ENCODE results near the gene SPRED2.

The SPRED2 gene

DNA sequence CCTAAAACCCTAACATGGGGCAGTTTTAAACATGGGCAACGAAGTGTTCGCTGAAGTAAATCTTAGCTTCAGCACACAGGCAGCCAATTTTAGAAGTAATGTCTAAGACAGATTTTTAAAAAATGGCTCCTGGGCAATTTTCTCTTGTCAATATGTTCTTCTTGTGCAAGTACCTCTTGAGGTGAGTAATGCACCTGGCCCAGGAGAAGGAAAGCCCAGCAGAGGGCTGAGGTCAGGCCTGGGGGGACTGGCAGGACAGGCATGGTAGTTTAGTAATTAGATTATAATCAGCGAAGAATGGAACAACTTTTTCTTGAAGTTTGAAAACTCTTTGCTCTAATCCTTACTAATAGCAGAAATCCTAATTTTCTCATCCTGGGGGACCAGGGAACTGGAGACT is 77.6 kb downstream of the SPRED2 start:
- ATAC-seq (ENCODE audit: insufficient read depth, low read depth) (no peak), DNase-seq (no peak)
- H3K4me2 ChIP-seq (ENCODE audit: insufficient read depth, low read length) = no peak overlapping the region
- H3K27ac ChIP-seq (ENCODE audit: low read length) = no peak overlapping the region
- H3K9me3 ChIP-seq (ENCODE audit: insufficient read depth, low read length, severe bottlenecking) = no peaks in the 10 kb centered on the region
- no peak for TF ChIP-seq EZH2 (IDR thresholded peaks at IDR 0.05; ENCODE audit: borderline replicate concordance, low read depth, low read length, severe bottlenecking)
- no peak for TF ChIP-seq CTCF (IDR thresholded peaks at IDR 0.05; ENCODE audit: borderline replicate concordance, extremely low read depth, low read length, poor library complexity, severe bottlenecking)
- no peak overlapping the region for H3K9ac ChIP-seq (ENCODE audit: low read depth, low read length)
- H3K36me3 ChIP-seq (ENCODE audit: insufficient read depth, low read length) = no peaks in the 10 kb centered on the region
- H4K20me1 ChIP-seq (ENCODE audit: insufficient read depth, low read length) = peaks cover 86% of the 10 kb centered on the region
- peaks cover 97% of the 10 kb centered on the region for H3K79me2 ChIP-seq (ENCODE audit: insufficient read depth, low read length)
- H3K27me3 ChIP-seq (ENCODE audit: insufficient read depth, low read length, poor library complexity) = no peaks in the 10 kb centered on the region
- H3K4me3 ChIP-seq (ENCODE audit: low read depth in 1 of 2, low read length in 2 of 2) = no peak overlapping the region
- no peak overlapping the region for H2AFZ ChIP-seq (ENCODE audit: low read depth, low read length)
- peaks cover 59% of the 10 kb centered on the region for H3K4me1 ChIP-seq (ENCODE audit: insufficient read depth, low read length)

DNA sequence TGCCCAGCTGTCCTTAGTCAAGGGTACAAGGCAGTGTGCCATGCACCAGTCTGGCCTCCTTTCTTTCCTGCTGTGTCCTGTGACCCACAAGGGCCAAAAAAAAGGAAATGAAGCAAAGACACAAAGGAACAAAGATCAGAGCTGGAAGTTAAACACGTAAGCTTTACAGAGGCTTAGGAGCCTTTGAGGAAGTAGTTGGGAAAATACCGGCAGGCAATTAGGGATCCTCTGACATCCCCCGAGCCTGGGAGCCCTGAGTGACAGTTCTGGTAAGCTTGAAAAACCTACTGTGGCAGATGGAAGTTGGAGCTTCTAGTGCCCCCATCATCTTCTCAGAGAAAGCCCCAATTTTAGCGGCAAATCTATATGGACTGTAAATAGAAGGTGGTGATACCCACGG is 78.5 kb downstream of the SPRED2 start:
- Histone ChIP-seq H3K79me2 (ENCODE audit: insufficient read depth, low read length) (peaks cover 97% of the 10 kb centered on the region), H3K4me1 (ENCODE audit: insufficient read depth, low read length) (peaks cover 53% of the 10 kb centered on the region), H3K4me3 (ENCODE audit: low read depth in 1 of 2, low read length in 2 of 2) (no peak overlapping the region), H3K36me3 (ENCODE audit: insufficient read depth, low read length) (no peaks in the 10 kb centered on the region), H3K27me3 (ENCODE audit: insufficient read depth, low read length, poor library complexity) (no peaks in the 10 kb centered on the region), H3K27ac (ENCODE audit: low read length) (no peak overlapping the region), H2AFZ (ENCODE audit: low read depth, low read length) (no peak overlapping the region), H4K20me1 (ENCODE audit: insufficient read depth, low read length) (peaks cover 83% of the 10 kb centered on the region), H3K9me3 (ENCODE audit: insufficient read depth, low read length, severe bottlenecking) (no peaks in the 10 kb centered on the region), H3K4me2 (ENCODE audit: insufficient read depth, low read length) (no peak overlapping the region), H3K9ac (ENCODE audit: low read depth, low read length) (no peak overlapping the region)
- DNase-seq (no peak), ATAC-seq (ENCODE audit: insufficient read depth, low read depth) (no peak)
- TF ChIP-seq CTCF (IDR thresholded peaks at IDR 0.05; ENCODE audit: borderline replicate concordance, extremely low read depth, low read length, poor library complexity, severe bottlenecking) (no peak), EZH2 (IDR thresholded peaks at IDR 0.05; ENCODE audit: borderline replicate concordance, low read depth, low read length, severe bottlenecking) (no peak)

DNA sequence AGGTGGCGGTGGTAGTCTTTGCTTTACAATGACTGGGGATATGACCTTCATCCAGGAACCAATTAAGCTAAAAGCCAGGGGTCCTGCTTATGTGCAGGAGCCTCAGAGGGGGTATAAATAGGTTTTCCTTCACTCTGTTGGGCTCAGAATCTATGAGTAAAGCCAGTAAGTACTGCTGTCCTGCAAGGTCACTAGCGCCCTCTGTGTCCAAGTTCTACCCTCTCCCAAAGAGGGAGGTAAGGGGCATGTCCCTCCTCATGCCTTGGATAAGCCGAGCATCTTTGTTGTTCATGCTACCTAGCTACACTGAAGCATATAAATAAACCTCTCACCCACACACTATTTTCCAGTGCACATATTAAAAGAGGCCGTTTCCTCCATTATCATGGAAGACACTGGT is 79.4 kb downstream of the SPRED2 start:
- no peak for TF ChIP-seq EZH2 (IDR thresholded peaks at IDR 0.05; ENCODE audit: borderline replicate concordance, low read depth, low read length, severe bottlenecking)
- TF ChIP-seq CTCF (IDR thresholded peaks at IDR 0.05; ENCODE audit: borderline replicate concordance, extremely low read depth, low read length, poor library complexity, severe bottlenecking) = peak; percentile 12
- no peak for ATAC-seq (ENCODE audit: insufficient read depth, low read depth)
- Histone ChIP-seq H4K20me1 (ENCODE audit: insufficient read depth, low read length) (peaks cover 77% of the 10 kb centered on the region), H3K4me1 (ENCODE audit: insufficient read depth, low read length) (peaks cover 44% of the 10 kb centered on the region), H3K9ac (ENCODE audit: low read depth, low read length) (no peak overlapping the region), H3K9me3 (ENCODE audit: insufficient read depth, low read length, severe bottlenecking) (no peaks in the 10 kb centered on the region), H3K79me2 (ENCODE audit: insufficient read depth, low read length) (peaks cover 97% of the 10 kb centered on the region), H3K27me3 (ENCODE audit: insufficient read depth, low read length, poor library complexity) (no peaks in the 10 kb centered on the region), H3K36me3 (ENCODE audit: insufficient read depth, low read length) (no peaks in the 10 kb centered on the region), H2AFZ (ENCODE audit: low read depth, low read length) (no peak overlapping the region), H3K4me3 (ENCODE audit: low read depth in 1 of 2, low read length in 2 of 2) (no peak overlapping the region), H3K27ac (ENCODE audit: low read length) (no peak overlapping the region), H3K4me2 (ENCODE audit: insufficient read depth, low read length) (no peak overlapping the region)
- no peak for DNase-seq

Measured in DND-41 (cell line).